GM18519 (cell line): ENCODE results near the gene MAN1A1.
A peak's percentile ranks its signal among the peaks of the same experiment; 100 is the strongest.

ENCODE experiments used
- ATAC-seq: cut with Tn5 transposase; IDR thresholded peaks from one replicate; pipeline ENCODE4 v1.9.1; 2021; ENCODE audit warnings: mild to moderate bottlenecking, moderate library complexity; ENCODE audit not compliant: unreplicated experiment, low FRiP score

MAN1A1 gene

DNA sequence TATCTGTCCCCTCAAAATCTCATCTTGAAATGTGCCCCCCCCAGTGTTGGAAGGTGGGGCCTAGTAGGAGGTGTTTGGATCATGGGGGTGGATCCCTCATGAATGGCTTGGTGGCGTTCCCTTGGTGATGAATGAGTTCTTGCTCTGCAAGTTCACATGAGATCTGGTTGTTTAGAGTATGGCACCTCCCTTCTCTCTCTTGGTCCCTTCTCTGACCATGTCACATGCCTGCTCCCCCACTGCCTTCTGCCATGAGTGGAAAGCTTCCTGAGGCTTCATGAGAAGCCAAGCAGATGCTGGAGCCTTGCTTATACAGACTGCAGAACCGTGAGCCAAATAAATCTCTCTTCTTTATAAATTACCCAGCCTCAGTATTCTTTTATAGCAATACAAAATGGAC lies 70.9 kb downstream of the MAN1A1 start:
- no peak for ATAC-seq

DNA sequence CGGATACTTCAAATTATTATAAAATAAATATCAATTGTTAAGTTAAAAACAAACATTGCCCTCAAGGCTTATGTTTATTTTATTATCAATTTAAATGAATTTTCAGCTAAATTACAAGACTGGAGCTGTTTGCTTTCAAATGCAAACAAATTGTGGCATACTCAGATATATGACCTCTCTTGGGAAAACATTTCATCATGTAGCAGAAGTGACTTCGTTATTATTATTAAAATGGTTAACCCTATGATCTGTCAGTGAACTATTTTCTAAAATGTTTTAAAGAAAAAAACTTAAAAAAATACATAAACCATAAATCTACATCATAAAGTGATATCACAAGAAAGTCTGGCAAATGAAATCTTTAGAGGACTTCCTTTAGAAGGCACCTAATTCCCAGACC lies 72.5 kb downstream of the MAN1A1 start:
- ATAC-seq = no peak

DNA sequence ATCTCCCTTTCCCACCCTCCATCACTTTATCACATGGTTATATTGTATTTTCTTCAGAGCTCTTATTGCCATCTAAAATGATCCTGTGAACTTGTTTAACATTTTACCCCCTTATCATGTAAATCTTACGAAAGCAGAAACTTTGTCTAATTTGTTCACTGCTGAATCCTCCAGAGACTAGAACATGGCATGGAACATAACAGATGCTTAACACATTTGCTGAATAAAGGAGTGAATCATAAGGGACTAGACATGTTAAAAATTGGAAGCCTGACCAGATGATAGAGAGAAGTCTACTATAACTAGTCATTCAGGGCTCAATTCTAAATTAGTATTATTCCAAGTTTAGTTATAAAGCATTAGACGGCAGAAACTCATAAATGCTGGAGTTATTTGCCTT lies 73.3 kb downstream of the MAN1A1 start:
- ATAC-seq = no peak

DNA sequence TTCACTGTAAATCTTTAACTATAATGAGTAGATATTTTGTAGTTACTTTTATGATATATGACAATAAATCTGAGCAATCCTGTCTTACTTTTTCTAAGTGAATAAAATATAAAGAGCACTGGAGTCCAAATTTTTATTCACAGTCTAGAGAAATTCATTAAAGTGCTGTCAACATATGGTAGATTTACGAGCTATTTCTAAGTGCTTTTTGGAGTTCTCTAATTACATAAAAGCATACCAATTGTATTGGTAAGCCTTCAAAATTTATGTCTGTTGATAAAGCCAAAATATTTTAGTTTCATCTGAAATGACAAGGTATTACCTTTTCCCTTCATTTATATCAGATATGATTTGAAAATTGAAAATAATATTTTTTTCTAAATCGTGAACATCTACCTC lies 75.4 kb downstream of the MAN1A1 start:
- ATAC-seq = no peak

DNA sequence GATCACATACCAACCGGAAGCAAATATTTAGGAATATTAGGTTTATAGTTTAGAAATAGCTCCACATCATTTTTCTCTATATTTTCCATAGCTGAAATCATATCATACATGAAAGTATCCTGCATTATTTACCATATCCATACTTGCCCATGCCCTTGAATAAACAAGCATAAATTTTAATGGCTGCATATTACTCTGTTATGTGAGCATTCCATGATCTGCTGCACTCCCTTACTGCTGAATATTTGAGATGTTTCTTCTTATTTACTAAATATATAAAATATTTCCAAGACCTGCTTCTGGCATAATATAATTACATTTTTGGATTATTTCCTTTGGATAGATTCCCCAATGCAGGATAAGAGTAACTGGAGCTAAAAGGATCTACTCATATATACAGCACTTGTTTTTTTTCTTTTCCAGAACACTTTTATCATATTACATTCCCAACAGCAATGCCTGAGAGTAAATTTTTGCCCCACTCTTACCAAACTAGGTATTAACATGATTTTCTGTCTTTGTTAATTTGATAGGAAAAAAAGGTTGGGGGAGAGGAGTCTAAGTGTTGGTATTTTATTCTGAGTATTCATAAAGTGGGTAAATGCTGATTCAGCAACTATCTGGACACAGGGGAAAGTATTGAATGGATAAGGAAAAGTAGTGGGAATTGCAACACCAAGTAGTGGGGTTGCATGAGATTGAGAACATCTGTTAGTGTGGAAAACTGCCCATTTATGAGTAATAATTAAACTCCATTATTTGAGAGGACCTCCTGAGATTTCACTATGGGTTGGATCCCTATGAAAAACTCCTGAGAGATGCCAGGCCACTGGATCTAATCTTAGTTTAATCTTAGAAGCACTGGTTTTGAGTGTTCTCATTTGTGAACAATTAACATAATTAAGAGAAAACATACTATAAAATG lies 76.0 kb downstream of the MAN1A1 start:
- ATAC-seq = no peak

DNA sequence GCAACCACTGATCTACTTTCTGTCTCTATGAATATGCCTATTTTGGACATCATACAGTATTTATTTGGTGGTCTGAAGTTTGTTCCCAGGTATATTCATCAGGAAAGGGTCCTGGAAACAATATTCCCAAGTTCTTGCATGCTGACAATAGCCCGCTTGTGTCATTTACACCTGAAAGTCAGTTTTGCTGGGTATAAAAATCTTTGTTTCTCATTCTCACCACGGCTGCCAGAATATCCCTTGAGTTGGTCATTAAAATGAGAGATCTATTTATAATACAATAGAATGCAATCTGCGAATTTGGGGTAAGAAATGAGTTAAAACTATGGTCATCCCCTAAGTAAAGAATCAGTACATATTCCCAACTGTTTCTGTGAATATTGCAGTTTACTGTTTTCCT lies 79.0 kb downstream of the MAN1A1 start:
- ATAC-seq = no peak

DNA sequence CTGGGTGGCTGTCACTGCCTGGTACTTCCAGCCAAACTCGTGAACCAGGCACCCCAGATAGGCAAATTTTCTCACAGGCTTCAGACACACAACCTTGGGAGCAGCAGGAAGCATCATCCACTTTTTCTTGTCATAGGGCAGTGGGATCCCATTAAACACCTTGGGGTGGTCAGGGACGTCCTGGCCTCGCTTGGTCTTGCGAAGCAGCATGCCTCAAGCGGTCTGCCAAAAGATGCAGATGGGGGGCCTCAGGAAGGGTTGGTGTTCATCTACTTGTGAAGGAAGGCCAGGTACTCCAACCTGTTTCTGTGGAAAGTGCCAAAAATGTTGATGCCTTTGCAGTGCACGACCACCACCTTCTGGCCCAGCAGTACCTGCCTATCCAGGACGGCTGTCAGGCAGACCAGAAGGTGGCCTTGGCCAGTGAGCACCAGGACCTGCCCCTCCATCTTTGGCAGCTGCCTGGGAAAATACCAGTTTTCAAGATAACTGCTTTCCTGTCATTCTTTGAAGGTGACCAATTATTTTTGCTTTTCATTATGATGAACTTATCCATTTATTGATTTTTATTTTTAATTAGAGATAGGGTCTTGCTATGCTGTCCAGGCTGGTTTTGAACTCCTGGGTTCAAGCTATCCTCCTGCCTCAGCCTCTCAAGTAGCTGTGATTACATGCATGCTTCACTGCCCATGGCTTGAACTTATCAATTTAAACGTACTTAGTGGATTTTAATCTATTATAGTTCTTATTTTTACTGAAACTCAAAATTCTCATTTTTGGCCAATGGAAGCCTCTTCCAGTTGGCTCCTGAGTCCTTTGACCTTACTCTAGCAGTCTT lies 80.1 kb downstream of the MAN1A1 start:
- no peak for ATAC-seq

DNA sequence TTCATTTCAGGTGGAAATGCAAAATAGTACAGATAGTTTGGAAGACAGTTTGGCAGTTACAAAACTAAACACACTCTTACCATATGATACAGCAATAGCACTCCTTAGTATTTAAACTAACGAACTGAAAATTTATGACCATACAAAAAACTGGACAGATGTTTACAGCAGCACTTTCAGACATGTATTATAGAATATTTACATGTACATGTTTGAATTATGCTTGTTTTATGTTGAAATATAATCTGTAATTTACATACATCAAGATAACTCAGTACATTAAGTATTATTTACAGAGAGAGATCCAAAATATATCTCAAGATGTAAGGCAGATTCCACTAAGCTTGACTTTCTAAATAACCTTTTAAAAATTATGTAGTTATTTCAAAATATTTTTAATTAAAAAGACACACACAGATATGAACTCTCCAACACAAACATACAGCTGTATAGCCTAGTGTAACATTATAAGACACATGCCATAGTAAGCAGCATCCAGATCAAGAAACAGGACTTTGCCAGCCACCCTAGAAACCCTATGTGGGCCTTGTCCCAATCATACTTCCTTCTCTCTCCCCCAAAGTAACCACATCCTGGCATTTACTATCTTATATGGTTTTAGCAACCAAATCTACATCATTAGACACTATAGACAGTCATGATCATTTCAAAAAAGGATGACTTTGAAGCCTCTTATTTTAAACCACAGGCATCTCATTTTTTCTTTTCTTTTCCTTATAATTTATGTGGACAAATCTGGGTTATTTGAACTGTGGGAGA lies 82.2 kb downstream of the MAN1A1 start:
- no peak for ATAC-seq

DNA sequence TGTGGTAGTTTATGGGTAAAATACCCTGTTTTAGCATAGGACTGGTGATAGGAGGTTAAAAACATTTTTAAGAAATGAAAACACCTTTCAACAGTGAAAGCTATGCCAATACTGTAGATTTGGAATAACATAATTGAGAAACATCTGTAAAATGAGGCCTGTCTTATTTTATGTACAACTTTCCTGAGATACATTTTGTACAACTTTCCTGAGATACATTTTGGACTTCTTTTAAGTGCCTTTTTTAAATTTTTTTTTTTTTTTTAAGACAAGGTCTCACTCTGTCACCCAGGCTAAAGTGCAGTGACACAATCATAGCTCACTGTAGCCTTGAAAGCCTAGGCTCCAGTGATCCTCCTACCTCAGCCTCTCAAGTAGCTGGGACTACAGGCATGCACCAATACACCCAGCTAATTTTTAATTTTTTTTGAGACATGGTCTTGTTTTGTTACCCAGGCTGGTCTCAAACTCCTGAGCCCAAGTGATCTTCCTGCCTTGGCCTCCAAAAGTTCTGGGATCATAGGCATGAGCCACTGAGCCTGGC lies 84.6 kb downstream of the MAN1A1 start:
- no peak for ATAC-seq

DNA sequence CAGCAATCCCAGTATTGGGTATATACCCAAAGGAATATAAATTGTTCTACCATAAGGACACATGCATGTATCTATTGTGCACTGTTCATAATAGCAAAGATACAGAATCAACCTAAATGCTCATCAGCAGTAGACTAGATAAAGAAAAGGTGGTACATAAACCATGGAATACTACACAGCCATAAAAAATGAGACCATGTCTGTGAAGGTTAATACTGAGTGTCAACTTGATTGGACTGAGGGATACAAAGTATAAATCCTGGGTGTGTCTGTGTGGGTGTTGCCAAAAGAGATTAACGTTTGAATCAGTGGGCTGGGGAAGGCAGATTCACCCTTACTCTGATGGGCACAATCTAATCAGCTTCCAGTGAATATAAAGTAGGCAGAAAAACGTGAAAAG lies 86.9 kb downstream of the MAN1A1 start:
- ATAC-seq = no peak

DNA sequence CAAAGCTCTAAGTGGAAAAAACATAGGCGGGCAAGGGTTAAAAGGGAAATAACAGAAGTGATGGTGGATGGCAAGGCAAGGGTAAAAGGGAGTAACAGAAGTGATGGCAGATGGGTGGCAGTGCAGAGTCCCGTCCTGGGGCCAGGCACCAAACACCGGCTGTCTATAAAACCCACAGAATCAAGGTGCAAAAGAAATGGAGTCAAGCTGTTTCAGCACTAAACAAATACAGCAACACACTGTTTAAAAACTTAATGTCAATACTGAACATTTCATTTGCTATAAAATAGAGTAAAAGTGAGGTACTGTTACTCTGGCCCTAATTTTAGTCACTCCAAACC lies 87.6 kb downstream of the MAN1A1 start:
- ATAC-seq = no peak

DNA sequence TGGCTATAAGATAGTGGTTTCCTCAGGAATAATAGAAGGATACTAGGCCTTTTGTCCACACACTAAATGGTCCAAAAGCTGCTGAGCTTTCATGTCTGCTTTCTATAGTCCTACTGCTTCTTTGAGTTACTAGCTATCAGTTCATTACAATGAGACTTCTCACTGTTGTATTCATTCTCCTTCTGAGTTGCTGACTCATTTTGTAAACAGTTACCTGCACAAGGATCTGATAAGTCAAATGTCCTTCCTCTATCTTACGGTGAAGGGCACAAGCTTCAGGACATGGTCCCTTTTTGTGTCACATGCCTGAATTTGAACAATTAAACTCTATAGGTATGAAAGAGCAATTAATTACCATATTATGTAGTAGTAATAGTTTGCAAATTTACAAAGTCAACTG lies 90.5 kb downstream of the MAN1A1 start:
- peak; percentile 50 for ATAC-seq

DNA sequence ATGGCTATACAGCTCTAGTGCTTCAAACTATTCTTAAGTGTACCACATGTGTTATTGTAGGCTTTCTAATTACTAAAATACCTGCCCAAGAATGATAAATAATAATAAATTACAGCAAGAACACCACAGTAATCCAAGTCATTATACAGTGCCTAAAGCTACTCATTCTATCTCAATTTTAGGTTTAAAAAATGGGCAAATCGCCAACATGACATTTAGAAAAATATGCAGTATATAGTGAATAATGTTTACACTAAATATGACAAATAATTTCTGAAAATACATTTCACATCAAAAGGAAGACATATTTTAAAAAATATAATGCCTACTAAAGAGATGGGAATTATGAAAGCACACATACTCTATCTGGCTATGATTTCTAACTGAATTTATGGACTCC lies 91.8 kb downstream of the MAN1A1 start:
- ATAC-seq = no peak

DNA sequence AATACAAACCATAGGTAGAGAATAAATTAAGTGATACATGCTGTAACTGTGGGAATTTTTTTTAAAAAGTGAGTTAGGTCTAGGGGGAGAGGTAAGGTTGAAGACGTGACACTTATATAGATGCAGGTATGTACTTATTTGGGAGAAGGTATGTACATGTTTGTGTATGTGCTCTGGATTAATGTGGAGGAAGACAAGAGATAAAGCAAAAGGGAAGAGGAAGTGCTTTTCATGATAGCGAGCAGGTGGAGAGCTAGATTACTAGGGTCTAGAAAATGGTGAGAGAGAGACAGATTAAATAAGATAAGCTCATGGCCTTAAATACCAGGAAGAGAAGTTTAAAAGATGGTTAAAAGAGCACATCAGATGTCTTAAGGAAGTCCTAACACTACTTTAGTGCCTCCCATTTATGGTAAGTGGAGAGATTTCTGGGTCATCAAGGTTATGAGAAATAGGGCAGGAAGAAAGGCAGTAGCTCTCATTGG lies 92.5 kb downstream of the MAN1A1 start:
- ATAC-seq = no peak

DNA sequence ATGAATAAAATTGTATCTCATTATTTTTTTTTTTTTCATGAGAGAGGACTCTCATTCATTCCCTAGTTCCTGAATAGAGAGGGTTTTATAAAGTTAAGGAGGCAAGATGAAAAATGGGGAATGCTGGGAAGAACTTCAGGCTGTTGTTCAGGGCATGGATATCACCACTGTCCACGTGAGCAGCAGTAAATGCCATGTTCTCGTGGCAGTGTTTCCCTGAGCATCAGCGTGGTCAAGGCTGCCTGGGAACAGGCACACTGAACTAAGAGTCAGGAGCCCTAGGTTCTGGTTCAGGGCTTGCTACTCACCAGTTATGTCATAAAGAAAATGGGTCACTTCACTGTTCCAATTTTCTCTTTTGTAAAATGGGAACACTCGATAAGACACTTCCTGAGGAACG lies 93.2 kb downstream of the MAN1A1 start:
- no peak for ATAC-seq

DNA sequence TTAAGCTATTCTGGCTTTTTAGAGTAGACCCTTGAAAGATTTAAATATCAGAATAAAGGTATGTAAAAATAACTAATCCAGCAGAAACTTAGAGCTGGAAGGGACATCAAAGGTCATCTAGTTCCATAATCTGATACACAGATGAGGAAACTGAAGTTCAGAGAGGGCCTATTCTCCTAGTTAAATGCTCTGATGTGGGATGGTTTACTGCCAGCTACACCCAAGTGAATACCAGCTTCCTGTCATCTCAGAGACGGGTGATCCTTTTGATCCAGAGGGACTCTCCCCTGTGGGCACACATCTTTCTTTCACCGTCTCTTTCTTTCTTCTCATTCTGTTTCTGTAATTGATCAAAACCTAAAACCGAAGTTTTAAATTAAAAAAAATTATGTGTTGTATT lies 94.1 kb downstream of the MAN1A1 start:
- no peak for ATAC-seq

DNA sequence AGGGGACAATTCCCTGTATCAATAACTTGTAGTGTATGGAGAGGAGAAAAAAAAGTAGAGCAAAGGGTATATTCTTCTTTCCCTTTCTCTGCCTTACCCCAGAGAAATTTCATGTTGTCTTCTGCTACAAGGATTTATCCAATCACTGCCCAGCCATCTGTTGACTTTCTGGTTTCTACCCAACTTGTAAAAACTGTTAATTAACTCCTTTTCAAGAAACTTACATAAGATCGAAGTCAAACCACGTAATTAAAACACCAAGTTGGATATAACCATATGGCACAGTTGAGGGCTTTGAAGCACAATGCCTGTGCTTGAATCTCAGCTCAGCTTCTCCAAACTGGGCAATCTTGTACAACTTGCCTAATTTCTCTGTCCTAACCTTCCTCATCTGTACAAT lies 99.5 kb downstream of the MAN1A1 start:
- no peak for ATAC-seq

DNA sequence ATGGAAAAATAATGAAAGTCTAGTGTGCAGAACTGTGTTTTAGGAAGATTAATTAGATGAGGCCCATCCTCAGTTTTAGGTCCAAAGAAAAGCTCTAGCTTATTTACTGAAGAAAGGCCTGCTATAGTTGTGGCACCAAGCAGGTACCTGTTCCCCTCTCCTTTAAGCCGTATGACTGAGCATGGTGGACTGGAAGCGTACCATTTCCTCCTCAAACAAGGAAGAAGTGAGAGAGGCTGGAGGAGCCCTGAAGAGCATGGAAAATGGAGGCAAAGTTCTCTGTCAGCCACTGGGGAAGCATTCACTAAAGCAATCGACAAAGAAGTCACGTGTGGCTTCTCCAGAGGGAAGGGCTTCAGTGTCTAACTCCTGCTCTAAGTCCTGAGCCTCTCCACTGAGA lies 100.2 kb downstream of the MAN1A1 start:
- ATAC-seq = no peak

DNA sequence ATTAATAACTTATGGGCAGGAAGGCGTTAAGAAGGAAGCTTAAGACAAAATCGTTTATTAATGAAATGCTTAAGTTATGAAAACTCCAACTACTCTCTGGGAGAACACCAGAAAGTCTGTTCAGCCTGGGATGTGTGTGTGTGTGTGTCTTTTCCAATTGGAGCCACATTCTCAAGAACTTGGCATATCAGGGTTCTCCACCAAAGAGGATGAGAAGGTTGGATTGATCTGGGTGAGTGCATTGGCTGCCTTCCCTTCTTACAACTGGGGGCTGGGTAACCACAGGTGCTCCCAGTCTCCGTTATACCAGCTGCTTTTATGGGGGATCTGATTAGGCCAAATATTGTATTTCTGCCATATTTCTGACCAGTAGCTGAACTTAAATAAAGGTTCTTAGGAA lies 102.1 kb downstream of the MAN1A1 start:
- no peak for ATAC-seq

DNA sequence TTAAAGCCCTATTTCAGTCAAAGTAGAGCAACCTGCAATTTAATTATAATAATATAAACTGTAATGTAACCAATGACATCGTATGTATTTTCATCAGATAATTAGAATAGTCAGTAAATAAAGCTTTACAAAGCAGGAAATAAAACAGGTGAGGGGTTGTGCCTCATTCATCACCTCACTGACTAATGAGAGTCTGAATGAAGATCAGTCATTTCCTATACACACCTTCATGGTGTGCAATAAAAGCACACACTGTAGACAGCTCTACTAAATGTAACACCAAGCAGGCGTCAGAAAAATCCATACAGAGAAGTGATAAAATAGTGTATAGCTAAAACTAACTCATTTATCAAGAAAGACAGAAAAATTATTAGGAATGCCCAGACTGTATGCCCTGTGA lies 105.9 kb downstream of the MAN1A1 start:
- ATAC-seq = no peak

DNA sequence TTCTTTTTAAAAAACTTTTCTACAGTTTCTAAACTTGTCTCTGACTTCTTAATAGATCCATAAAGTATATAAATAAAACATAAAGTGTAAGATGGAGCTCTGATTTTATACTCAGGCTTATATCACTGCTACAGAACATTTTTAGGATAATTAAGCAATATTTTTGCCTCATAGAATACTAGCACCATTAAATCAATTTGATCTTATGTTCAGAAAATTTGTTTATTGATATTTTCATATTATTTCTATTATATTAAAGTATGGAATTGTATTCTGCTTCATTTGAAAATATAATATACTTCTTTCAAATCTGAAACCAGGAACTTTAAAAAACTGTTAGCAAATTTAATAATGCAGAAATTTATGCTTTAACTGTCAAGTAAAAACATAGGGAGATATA lies 106.5 kb downstream of the MAN1A1 start:
- ATAC-seq = no peak
